Aorta (tissue), 5 donors: Measurements from ENCODE around the gene KSR2. TPM values are rescaled to one million over a fixed set of nuclear protein-coding genes. Genes with fewer than 3 reads are reported as not detected.

Source experiments
- ATAC-seq: fragments of 200-7000 bp; cut with Tn5 transposase; one replicate; pipeline ENCODE4 v1.9.1; 2022; ENCODE audit warnings: moderate library complexity; ENCODE audit not compliant: low FRiP score
- DNase-seq, 2 donors: peaks; one replicate each; pipeline ENCODE4 v3.0.0-alpha.2; 2020
- H3K27ac ChIP-seq, 2 donors: one replicate each; pipeline ENCODE4 v1.5.1; 2013; ENCODE audit warnings: low read length in 2 of 2, mild to moderate bottlenecking in 2 of 2, moderate library complexity in 2 of 2, control low read depth in 1 of 2, inconsistent platforms in 1 of 2, low read depth in 1 of 2
- H3K27me3 ChIP-seq, 2 donors: one replicate each; pipeline ENCODE4 v1.6.1; 2013; ENCODE audit warnings: control low read depth in 1 of 2, low read length in 1 of 2, mild to moderate bottlenecking in 1 of 2, moderate library complexity in 1 of 2; ENCODE audit not compliant: insufficient read depth in 2 of 2, control insufficient read depth in 1 of 2
- H3K36me3 ChIP-seq, 2 donors: one replicate each; pipeline ENCODE4 v1.6.1; 2013; ENCODE audit warnings: control low read depth in 1 of 2, low read length in 1 of 2, mild to moderate bottlenecking in 1 of 2; ENCODE audit not compliant: insufficient read depth in 2 of 2, control insufficient read depth in 1 of 2
- H3K4me1 ChIP-seq, 2 donors: one replicate each; pipeline ENCODE4 v1.6.1; 2013; ENCODE audit warnings: low read length in 2 of 2, control low read depth in 1 of 2, mild to moderate bottlenecking in 1 of 2, moderate library complexity in 1 of 2; ENCODE audit not compliant: insufficient read depth in 2 of 2, control insufficient read depth in 1 of 2
- H3K4me3 ChIP-seq, 2 donors: one replicate each; pipeline ENCODE4 v1.5.1; 2013; ENCODE audit warnings: low read length in 2 of 2, control low read depth in 1 of 2, mild to moderate bottlenecking in 1 of 2
- H3K9me3 ChIP-seq: one replicate; pipeline ENCODE4 v1.6.1; 2013; ENCODE audit warnings: mild to moderate bottlenecking, low read length; ENCODE audit not compliant: control insufficient read depth
- WGBS, 2 donors: extraction: QIAGEN DNeasy Blood & Tissue Kit; methylation state at CpG; one replicate each; pipeline ENCODE4 v1.1.7; 2013; 5-methylcytosine and 5-hydroxymethylcytosine counted together
- intact Hi-C, 2 donors: fragments of 100-400 bp; cut with DNase I; formaldehyde crosslinking; loops; one replicate each; pipeline versions ENCODE4 v1.14.2 to v1.15.0; 2022
- polyA plus RNA-seq, 2 donors: library from polyadenylated mRNA; stranded (reverse); fragments of 200-250 nt; gene quantifications; one replicate each; pipeline ENCODE4 v1.2.3, GENCODE V29; 2013
- total RNA-seq, 2 donors: library from RNA; stranded (reverse); fragmentation: NEBNext Ultra II Directional; extraction: Animal tissue kit (Norgen Biotek cat#: 25700); gene quantifications; one replicate each; pipeline ENCODE4 v1.2.1, GENCODE V29; 2021
- donor health status: healthy with polysubstance abuse.
- donor health status: Bipolar disorder and iron deficiency.
- donor health status: DM: no; HTN: no; CAD: no.
- donor health status: DM: no; HTN: no; CAD: no.
- donor health status: DM: yes; HTN: yes; CAD: no.

KSR2 gene
- total and polyA plus RNA-seq, 4 donors = not detected

GRCh38 chr12:117594481-117594880 is 374.3 kb downstream of the KSR2 start:
- no peak for ATAC-seq
- H3K36me3 ChIP-seq = no peaks in the 10 kb centered on the region
- 27 to 30% methylated on average over 4 of the region's 4 CpGs for WGBS, 2 donors

DNA sequence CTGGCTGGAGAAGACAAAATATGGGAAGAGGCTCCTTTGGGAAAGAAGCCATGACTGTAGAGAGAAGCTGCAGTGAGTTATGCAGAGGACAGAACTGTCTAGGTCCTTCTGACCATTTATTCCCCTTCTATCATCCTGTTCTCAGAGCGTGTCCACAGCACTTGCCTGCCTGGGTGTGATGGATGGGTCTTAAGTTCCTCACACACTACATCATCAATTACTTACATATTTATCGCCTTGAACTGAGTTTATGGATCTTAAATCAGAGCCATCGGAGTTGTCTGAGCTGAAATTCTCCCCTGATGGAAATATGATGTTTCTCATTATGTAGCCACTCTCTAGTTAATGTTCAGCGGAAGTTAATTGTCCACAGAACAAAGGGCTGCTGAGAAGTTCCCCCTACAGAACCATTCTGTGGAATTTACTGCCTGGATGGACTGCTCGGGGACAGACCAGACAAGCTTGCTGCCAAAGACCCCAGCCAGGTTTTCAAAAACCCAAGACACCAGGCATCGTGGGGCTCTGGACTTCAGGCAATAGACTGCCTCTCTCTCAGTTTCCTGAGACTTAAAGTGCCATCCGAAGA is 374.9 kb downstream of the KSR2 start:
- ATAC-seq (no peak), DNase-seq (no peak)
- H3K9me3 ChIP-seq = peaks cover 7% of the 10 kb centered on the region
- H3K27me3 ChIP-seq = no peaks in the 10 kb centered on the region
- H3K27ac ChIP-seq = no peak overlapping the region
- no peaks in the 10 kb centered on the region for H3K36me3 ChIP-seq
- no peaks in the 10 kb centered on the region for H3K4me1 ChIP-seq
- H3K4me3 ChIP-seq = no peak overlapping the region
- intact Hi-C loops = no loop called here
- WGBS, 2 donors = 31 to 33% methylated on average over 7 of the region's 7 CpGs

More at GRCh38 chr12:117594481-117594880, 374.3 kb downstream of the KSR2 start:
- H3K9me3 ChIP-seq = peaks cover 7% of the 10 kb centered on the region
- H3K27ac ChIP-seq = no peak overlapping the region
- no peaks in the 10 kb centered on the region for H3K27me3 ChIP-seq
- DNase-seq = no peak
- intact Hi-C loops = no loop called here
- H3K4me3 ChIP-seq = no peak overlapping the region
- H3K4me1 ChIP-seq = no peaks in the 10 kb centered on the region

DNA sequence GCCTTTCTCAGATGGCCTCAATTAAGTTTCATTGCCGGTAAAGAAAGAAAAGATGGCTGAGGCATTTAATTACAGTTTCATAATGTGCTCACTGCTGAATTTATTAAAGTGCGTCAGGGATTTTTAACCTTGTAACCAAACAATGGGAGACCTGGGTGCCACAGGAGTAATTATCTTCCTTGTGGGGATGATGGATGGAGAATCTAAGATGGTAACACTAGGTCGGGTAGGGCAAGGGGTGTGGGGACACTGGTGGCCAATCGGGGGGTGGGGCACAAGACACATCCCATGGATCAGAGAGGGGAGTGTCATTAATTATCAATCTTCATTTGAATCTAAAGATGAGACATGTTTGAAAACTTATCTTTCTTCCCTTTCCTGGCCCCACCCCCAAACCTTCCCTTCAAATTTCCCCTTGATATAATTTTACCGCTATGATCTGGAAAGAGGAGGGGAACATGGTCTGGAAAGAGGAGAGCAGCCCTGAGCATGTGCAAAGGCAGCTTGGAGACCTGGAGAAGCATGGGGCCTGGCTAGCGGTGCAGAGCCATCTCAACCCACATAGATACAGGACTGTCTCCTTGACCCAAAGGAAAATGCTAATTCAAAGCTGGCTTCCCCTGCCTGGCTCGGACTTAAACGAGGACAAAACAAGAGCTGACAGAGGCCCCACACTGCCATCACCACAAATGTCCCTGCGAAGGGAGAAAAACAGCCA is 376.0 kb downstream of the KSR2 start:
- Histone ChIP-seq H3K9me3 (peaks cover 7% of the 10 kb centered on the region), H3K4me3 (no peak overlapping the region), H3K36me3 (no peaks in the 10 kb centered on the region), H3K27me3 (no peaks in the 10 kb centered on the region), H3K4me1 (no peaks in the 10 kb centered on the region), H3K27ac (no peak overlapping the region)
- WGBS, 2 donors = 58% methylated on average over 9 of the region's 9 CpGs
- DNase-seq (no peak), ATAC-seq (no peak)
- intact Hi-C loops = no loop called here

GRCh38 chr12:117590999-117591398 is 377.8 kb downstream of the KSR2 start:
- intact Hi-C loops = no loop called here
- WGBS, 2 donors = 45 to 55% methylated on average over 2 of the region's 2 CpGs
- DNase-seq (no peak), ATAC-seq (no peak)
- Histone ChIP-seq H3K9me3 (peaks cover 7% of the 10 kb centered on the region), H3K27me3 (no peaks in the 10 kb centered on the region), H3K27ac (no peak overlapping the region), H3K4me3 (no peak overlapping the region), H3K36me3 (no peaks in the 10 kb centered on the region), H3K4me1 (no peaks in the 10 kb centered on the region)

- no peak for ATAC-seq
- Histone ChIP-seq H3K27me3 (no peaks in the 10 kb centered on the region), H3K4me1 (no peaks in the 10 kb centered on the region), H3K4me3 (no peak overlapping the region), H3K9me3 (peaks cover 7% of the 10 kb centered on the region), H3K27ac (no peak overlapping the region), H3K36me3 (no peaks in the 10 kb centered on the region)
- no peak for DNase-seq
- intact Hi-C loops = no loop called here
- 68 to 76% methylated on average over 3 of the region's 3 CpGs for WGBS, 2 donors
Observed at GRCh38 chr12:117590386-117590785, 378.4 kb downstream of the KSR2 start.

DNA sequence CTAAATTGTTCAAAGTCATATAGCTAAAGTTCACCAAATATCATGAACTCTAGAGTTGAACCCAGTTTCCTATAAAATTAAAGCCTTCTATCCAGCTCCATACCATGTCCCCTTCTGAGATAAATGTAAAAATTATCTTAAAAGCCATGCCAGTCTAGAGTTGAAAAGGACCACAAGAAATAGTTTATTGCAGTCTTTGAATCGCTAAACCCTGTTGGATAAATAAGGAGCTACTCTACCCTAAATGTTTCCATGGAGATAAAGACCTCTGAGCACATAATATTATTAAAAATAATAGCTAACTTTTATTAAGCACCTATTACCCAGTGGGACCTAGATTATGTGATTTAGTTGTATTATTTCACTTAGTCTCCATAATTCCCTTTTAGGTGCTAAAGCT is 379.8 kb downstream of the KSR2 start:
- ATAC-seq (no peak), DNase-seq (no peak)
- H3K27ac ChIP-seq = no peak overlapping the region
- no peaks in the 10 kb centered on the region for H3K4me1 ChIP-seq
- no peak overlapping the region for H3K4me3 ChIP-seq
- intact Hi-C loops = loop anchor here (2.0 to 5.0 kb wide), 3 partner anchors 222 to 377 kb away; no protein-coding TSS in a partner anchor
- H3K9me3 ChIP-seq = peaks cover 7% of the 10 kb centered on the region
- WGBS, 2 donors = 67 to 73% methylated on average over 1 of the region's 1 CpG
- no peaks in the 10 kb centered on the region for H3K36me3 ChIP-seq
- H3K27me3 ChIP-seq = no peaks in the 10 kb centered on the region

- peak; percentile 72 for ATAC-seq
- Histone ChIP-seq H3K27ac (no peak overlapping the region), H3K27me3 (no peaks in the 10 kb centered on the region), H3K4me1 (no peaks in the 10 kb centered on the region), H3K36me3 (no peaks in the 10 kb centered on the region), H3K4me3 (no peak overlapping the region), H3K9me3 (peaks cover 7% of the 10 kb centered on the region)
- intact Hi-C loops = loop anchor here (2.0 to 5.0 kb wide), 3 partner anchors 220 to 375 kb away; no protein-coding TSS in a partner anchor
- DNase-seq = peak in 1 of 2 donors; percentile 60
- 12 to 14% methylated on average over 12 of the region's 12 CpGs for WGBS, 2 donors
Observed at GRCh38 chr12:117587631-117588287, 381.0 kb downstream of the KSR2 start.

DNA sequence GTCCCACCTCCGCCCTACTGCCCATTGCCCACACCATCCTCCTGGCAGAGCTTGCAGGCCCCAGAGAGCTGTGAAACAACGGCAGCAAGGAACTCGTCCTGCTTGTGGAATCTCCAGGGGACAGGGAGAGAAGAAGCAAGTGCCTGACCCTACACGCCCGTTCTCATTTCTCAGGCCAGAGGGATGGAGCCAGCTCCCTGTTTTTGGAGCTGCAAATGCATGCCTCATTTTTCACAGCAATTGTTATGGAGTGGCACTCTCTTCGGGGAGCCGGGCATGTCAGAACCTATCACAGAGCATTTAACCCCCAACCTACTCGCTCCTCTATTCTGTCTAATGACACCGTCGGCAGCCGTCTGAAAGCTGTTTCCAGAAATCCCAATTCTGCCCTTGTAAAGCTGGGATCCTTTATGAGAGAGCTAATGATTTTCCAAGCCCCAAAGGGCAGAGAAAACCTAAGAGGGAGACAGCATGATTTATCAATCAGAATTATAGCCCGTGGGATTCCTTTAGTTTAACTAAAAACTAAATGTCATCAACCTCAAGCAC is 385.0 kb downstream of the KSR2 start:
- DNase-seq (no peak), ATAC-seq (no peak)
- H3K4me1 ChIP-seq = no peaks in the 10 kb centered on the region
- no peaks in the 10 kb centered on the region for H3K36me3 ChIP-seq
- H3K27me3 ChIP-seq = no peaks in the 10 kb centered on the region
- intact Hi-C loops = no loop called here
- H3K27ac ChIP-seq = no peak overlapping the region
- no peak overlapping the region for H3K4me3 ChIP-seq
- no peaks in the 10 kb centered on the region for H3K9me3 ChIP-seq
- 11 to 14% methylated on average over 12 of the region's 12 CpGs for WGBS, 2 donors
